HG02610 (cell line): ENCODE measurements around the gene TGFB1I1.
"Not testable (repeated sequence)": the region's sequence is repeated elsewhere in the genome, so short reads cannot be mapped to it uniquely, and the experiment has no call there.

Source experiments
- ATAC-seq: cut with Tn5 transposase; IDR thresholded peaks from one replicate; pipeline ENCODE4 v1.9.1; 2021; ENCODE audit warnings: mild to moderate bottlenecking, moderate library complexity; ENCODE audit not compliant: unreplicated experiment

TGFB1I1 gene

GRCh38 chr16:31467858-31468257, 4.1 kb upstream of the TGFB1I1 start:
- ATAC-seq, result no peak

DNA sequence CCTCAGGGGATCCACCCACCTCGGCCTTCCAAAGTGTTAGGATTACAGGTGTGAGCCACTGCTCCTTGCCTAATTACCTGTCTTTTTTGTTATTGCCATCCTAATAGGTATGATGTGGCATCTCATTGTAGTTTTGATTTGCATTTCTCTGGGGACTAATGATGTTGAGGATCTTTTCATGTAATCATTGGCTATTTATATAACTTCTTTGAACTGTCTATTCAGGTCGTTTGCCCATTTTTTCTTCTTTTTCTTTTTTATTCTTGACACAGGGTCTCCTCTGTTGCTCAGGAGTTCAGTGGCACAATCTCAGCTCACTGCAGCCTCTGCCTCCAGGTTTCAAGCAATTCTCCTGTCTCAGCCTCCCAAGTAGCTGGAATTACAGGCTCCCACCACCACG, 1.3 kb upstream of the TGFB1I1 start:
- no peak for ATAC-seq

DNA sequence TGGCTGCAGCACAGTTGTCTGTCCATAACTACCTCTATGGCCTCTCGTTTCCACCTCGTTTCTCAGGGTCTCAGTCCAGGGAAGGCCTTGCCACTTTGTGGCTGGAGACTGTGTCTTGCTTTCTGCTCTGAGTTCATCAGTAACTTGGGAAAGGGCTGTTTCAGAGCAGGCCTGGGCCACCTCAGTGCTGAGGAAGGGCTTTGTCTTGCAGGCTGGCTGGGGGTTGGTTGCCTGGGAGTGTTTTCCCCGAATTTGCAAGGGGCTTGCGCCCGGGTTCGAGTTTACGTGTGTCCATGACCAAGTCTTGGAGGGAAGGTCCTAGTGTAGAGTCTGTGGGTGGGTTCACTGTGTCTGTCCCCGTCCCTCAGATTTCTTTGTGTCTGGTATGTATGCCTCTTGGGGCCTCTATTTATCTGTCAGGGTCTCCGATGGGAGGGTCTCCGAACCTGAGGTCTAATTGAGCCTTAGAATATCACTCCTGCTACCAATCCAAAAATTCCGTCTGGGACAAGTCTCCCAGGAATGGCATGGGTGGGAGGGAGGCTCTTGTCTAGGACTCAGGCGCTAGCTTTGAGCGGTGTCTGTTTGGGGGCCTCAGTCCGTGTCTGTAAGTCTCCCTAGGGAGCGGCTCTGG, 594 bp upstream of the TGFB1I1 start:
- no peak for ATAC-seq

- ATAC-seq, result no peak
Observed at GRCh38 chr16:31472709-31473203, 804 bp downstream of the TGFB1I1 start.

- no peak for ATAC-seq
Observed at GRCh38 chr16:31473264-31473984, 1.5 kb downstream of the TGFB1I1 start.

- no peak for ATAC-seq
Observed at GRCh38 chr16:31474173-31474714, 2.3 kb downstream of the TGFB1I1 start.

DNA sequence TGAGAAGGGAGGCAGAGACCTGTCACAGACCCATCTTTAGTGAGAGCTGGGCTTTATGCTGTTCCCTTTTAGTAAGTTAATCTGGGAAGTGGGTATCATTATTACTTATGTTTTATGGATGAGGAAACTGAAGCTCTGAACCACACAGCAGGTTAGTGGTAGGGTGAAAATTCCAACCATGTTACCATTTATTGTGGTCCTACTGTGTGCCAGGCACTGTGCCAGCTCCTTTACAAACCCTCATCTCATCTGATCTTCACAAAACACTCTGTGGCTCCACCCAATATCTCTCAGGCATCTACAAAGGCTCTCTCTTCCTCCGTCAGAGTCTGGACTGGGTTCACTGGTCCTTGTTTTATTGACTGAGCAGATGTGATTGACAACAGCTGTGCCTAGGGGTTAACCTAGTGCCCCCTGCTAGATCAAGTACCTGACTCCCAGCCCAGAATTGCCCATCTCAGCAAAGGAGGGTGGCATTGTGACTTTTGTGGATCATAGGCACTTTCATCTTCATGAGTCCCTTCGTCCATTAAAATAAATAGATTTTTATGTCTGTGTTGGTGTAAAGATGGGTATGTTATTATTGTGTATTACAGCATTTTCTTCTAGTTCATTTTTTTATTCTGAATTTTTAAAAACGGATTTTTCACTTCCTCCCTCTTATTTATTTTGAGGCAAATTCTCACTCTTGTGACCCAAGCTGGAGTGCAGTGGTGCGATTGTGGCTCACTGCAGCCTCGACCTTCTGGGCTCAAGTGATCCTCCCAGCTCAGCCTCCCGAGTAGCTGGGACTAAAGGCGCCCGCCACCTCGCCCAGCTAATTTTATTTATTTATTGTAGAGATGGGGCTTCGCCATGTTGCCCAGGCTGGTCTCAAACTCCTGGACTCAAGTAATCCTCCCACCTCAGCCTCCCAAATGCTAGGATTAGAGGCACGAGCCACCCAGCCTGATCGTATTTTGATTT, 3.1 kb downstream of the TGFB1I1 start:
- no peak for ATAC-seq

- no peak for ATAC-seq
Observed at GRCh38 chr16:31475946-31476302, 4.0 kb downstream of the TGFB1I1 start.

DNA sequence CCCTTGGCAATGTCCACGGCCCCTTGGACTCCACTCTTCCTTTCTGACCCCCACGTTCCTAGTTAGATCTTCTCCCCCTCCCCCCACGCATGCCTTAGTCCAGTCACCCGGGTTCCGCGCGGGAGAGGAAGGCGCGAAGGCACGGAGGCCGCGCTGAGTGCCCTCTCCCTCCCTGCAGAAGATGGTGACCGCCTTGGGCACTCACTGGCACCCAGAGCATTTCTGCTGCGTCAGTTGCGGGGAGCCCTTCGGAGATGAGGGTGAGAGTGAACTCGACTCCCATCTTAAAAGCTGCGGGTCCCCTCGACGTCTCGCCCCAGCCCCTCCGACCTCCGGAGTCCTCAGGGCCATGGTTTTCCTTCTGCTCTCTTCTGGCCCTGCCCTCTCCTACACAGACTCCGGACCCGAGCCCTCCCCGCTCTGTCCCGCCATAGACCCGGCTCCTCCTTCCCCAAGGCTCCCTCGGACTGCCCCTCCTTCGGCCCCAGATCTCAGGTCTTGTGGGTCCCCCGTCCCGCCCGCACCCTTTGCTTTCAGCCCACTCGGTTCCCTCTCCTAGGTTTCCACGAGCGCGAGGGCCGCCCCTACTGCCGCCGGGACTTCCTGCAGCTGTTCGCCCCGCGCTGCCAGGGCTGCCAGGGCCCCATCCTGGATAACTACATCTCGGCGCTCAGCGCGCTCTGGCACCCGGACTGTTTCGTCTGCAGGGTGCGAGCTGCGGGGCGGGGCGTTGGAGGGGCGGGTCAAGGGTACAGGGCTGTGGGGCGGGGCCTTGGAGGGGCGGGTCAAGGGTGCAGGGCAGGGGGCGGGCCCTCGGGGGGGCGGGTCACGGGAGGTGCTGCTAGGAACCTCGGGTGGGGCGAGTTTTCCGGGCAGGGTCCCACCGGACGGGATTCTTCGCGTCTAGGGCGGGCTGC, 4.6 kb downstream of the TGFB1I1 start:
- peak; percentile 59 for ATAC-seq

GRCh38 chr16:31477220-31478216, 5.6 kb downstream of the TGFB1I1 start:
- ATAC-seq, result no peak

- no peak for ATAC-seq
Observed at GRCh38 chr16:31478956-31479355, 7.0 kb downstream of the TGFB1I1 start.

GRCh38 chr16:31479751-31480150, 7.8 kb downstream of the TGFB1I1 start:
- ATAC-seq, result no peak

GRCh38 chr16:31480851-31481536, 9.0 kb downstream of the TGFB1I1 start:
- ATAC-seq, result no peak

- ATAC-seq, result no peak
Observed at GRCh38 chr16:31483081-31483480, 11.1 kb downstream of the TGFB1I1 start, which contains the start of gene SLC5A2. Gene SLC5A2, plus strand, starts transcription at chr16:31483123. Its CDS starts 14 bp downstream, at chr16:31483137.

- ATAC-seq, result not testable (repeated sequence)
Observed at GRCh38 chr16:31484048-31484447, 12.1 kb downstream of the TGFB1I1 start.

- no peak for ATAC-seq
Observed at GRCh38 chr16:31484491-31485171, 12.7 kb downstream of the TGFB1I1 start.

- ATAC-seq, result no peak
Observed at GRCh38 chr16:31485571-31485970, 13.6 kb downstream of the TGFB1I1 start.

DNA sequence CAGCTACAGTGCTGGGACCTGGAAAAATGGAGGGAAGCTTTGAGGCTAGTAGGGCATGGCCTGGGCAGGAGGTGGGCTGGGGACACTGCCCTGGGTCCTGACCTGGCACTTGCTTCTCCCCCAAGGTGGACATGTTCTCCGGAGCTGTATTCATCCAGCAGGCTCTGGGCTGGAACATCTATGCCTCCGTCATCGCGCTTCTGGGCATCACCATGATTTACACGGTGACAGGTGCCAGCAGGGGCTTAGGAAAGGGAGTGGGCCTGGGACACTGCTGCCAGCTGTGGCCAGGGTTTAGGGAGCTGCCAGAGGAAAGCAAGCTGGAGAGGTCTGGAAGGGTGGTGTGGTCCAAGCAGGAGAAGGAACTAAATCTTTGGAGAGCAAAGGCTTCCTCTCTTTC, 14.1 kb downstream of the TGFB1I1 start:
- no peak for ATAC-seq
